Transverse colon (tissue), 4 donors: Measurements from ENCODE around the gene ACSL6. TPM values are rescaled to one million over a fixed set of nuclear protein-coding genes. Genes with fewer than 3 reads are reported as not detected.

Source experiments
- DNase-seq: peaks from one replicate; pipeline ENCODE4 v3.0.0-alpha.2; 2019
- H3K27ac ChIP-seq, 4 donors: fragments of 200-600 bp; sonication (generic); 2 replicates each; pipeline ENCODE4 v1.5.1; 2016 to 2018; ENCODE audit warnings: inconsistent platforms in 4 of 4
- H3K27me3 ChIP-seq: fragments of 200-600 bp; sonication (generic); 2 replicates; pipeline ENCODE4 v1.5.1; 2017; ENCODE audit warnings: inconsistent platforms
- H3K36me3 ChIP-seq, 4 donors: fragments of 200-600 bp; sonication (generic); 2 replicates each; pipeline ENCODE4 v1.5.1; 2017 to 2019; ENCODE audit warnings: inconsistent platforms in 4 of 4
- H3K4me1 ChIP-seq, 4 donors: fragments of 200-600 bp; sonication (generic); 2 replicates each; pipeline ENCODE4 v1.5.1; 2017 to 2020; ENCODE audit warnings: inconsistent platforms in 4 of 4
- H3K4me3 ChIP-seq, 4 donors: fragments of 200-600 bp; sonication (generic); 1 replicate in 1 of 4; 2 replicates in 3 of 4; pipeline versions ENCODE4 v1.5.1 to v1.6.1; 2017 to 2019; ENCODE audit warnings: inconsistent platforms in 4 of 4
- H3K9me3 ChIP-seq, 2 donors: fragments of 200-600 bp; sonication (generic); 2 replicates each; pipeline ENCODE4 v1.5.1; 2017 to 2019; ENCODE audit warnings: inconsistent platforms in 2 of 2
- EP300 ChIP-seq: sonication (generic); formaldehyde crosslinking; IDR thresholded peaks from one replicate; pipeline ENCODE4 v1.6.1; 2017; ENCODE audit warnings: antibody characterized with exemption, low read depth
- POLR2A ChIP-seq: fragments of 450-650 bp; IDR thresholded peaks from one replicate; pipeline ENCODE4 v1.6.1; 2016; ENCODE audit warnings: antibody characterized with exemption, mild to moderate bottlenecking, moderate library complexity
- POLR2AphosphoS5 ChIP-seq, 3 donors: sonication (generic); formaldehyde crosslinking; IDR thresholded peaks; one replicate each; pipeline ENCODE4 v1.6.1; 2016; ENCODE audit warnings: antibody characterized with exemption in 3 of 3
- WGBS, 2 donors: methylation state at CpG; one replicate each; pipeline ENCODE4 v1.1.5; 2018; ENCODE audit warnings: low coverage in 1 of 2; 5-methylcytosine and 5-hydroxymethylcytosine counted together
- in situ Hi-C, 4 donors: fragments of 200-750 bp; cut with MboI; loops; one replicate each; pipeline versions ENCODE4 v1.15.0 to v1.15.1; 2017; ENCODE audit warnings: low sequenced_read_pairs in 3 of 4, low pct_ligation_motif_present in 1 of 4, low pct_unique_long_range_greater_than_20kb in 1 of 4
- intact Hi-C: fragments of 100-400 bp; cut with DNase I; formaldehyde crosslinking; loops from one replicate; pipeline ENCODE4 v1.15.1; 2023; ENCODE audit warnings: low total_unique reads
- total RNA-seq, 4 donors: library from RNA; depleted of rRNA; stranded (reverse); fragments of >200 nt; gene quantifications; one replicate each; pipeline ENCODE4 v1.1.0, GENCODE V29; 2016
- TF ChIP-seq, protein P1 (sequence below), 5 experiments: fragments of 200-600 bp in 3 of 5; fragments of 450-650 bp in 2 of 5; sonication (generic) in 3 of 5; IDR thresholded peaks; 1 replicate in 2 of 5; 2 replicates in 3 of 5; pipeline ENCODE4 v1.5.1; 2016 to 2017; ENCODE audit warnings: antibody characterized with exemption in 5 of 5, inconsistent platforms in 3 of 5, mild to moderate bottlenecking in 2 of 5, moderate library complexity in 1 of 5

The ACSL6 gene
- total RNA-seq, 4 donors from 2014 or later, result 0.41 to 0.64 TPM; not detected in 2

DNA sequence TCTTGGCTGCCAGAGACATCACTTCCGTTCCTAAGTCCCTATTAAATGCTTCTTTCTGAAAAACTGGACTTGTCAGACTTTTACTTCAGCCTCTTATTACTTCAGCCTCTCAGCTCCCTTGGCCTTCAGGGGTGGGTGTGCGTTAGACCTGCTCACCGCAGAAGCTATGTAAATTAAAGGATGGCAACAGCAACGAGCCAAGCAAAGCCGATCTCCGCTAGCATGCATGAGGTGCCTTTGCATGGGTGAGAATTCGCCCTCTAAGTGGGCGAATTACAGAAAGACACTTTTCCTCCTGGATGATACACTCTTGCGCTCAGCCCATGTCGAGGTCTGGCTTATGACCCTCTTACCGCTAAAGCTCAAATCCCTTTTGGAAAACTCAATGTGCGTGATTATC is 38.1 kb upstream of the ACSL6 start:
- H3K36me3 ChIP-seq, result no peaks in the 10 kb centered on the region
- in situ Hi-C loops (no loop called here), intact Hi-C loops (no loop called here)
- no peaks in the 10 kb centered on the region for H3K9me3 ChIP-seq
- no peaks in the 10 kb centered on the region for H3K27me3 ChIP-seq
- TF ChIP-seq POLR2AphosphoS5 (IDR thresholded peaks at IDR 0.05), result no peak
- TF ChIP-seq EP300, result no peak
- TF ChIP-seq POLR2A, result no peak
- TF ChIP-seq, protein P1, sequence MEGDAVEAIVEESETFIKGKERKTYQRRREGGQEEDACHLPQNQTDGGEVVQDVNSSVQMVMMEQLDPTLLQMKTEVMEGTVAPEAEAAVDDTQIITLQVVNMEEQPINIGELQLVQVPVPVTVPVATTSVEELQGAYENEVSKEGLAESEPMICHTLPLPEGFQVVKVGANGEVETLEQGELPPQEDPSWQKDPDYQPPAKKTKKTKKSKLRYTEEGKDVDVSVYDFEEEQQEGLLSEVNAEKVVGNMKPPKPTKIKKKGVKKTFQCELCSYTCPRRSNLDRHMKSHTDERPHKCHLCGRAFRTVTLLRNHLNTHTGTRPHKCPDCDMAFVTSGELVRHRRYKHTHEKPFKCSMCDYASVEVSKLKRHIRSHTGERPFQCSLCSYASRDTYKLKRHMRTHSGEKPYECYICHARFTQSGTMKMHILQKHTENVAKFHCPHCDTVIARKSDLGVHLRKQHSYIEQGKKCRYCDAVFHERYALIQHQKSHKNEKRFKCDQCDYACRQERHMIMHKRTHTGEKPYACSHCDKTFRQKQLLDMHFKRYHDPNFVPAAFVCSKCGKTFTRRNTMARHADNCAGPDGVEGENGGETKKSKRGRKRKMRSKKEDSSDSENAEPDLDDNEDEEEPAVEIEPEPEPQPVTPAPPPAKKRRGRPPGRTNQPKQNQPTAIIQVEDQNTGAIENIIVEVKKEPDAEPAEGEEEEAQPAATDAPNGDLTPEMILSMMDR (IDR thresholded peaks at IDR 0.05), result no peak
- 93% methylated on average over 12 of the region's 12 CpGs; no CpG with 5 or more reads in 1 of the 2 donors for WGBS, 2 donors
- H3K4me3 ChIP-seq, result no peak overlapping the region
- no peak overlapping the region for H3K27ac ChIP-seq
- no peak for DNase-seq
- no peaks in the 10 kb centered on the region for H3K4me1 ChIP-seq

DNA sequence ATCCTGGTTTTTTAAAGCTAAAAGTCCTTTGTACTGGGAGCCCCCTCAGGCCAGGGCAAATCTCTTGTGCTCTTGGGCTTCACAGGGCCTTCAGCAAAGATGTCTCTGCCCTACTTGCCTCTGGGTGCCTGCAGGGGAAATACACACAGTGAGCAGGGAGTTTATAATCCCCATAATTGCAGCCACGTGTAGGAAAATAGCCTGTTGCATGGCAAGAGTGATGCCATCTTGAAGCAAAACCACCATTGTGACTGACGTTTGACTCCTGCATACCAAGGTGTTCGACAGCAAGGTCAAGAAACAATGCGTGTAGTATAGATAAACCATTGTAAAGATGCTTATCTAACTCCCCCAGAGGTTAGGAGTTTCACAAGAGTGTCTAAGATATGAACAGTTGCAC is 37.6 kb upstream of the ACSL6 start:
- Histone ChIP-seq H3K27me3 (no peaks in the 10 kb centered on the region), H3K27ac (no peak overlapping the region), H3K9me3 (no peaks in the 10 kb centered on the region), H3K36me3 (no peaks in the 10 kb centered on the region), H3K4me1 (no peaks in the 10 kb centered on the region), H3K4me3 (no peak overlapping the region)
- TF ChIP-seq POLR2AphosphoS5 (IDR thresholded peaks at IDR 0.05) (no peak), POLR2A (no peak), EP300 (no peak)
- TF ChIP-seq, protein P1 (IDR thresholded peaks at IDR 0.05), result no peak
- WGBS, 2 donors, result 41 to 59% methylated on average over 4 of the region's 4 CpGs
- intact Hi-C loops, result no loop called here
- DNase-seq, result no peak
- in situ Hi-C loops, result no loop called here

DNA sequence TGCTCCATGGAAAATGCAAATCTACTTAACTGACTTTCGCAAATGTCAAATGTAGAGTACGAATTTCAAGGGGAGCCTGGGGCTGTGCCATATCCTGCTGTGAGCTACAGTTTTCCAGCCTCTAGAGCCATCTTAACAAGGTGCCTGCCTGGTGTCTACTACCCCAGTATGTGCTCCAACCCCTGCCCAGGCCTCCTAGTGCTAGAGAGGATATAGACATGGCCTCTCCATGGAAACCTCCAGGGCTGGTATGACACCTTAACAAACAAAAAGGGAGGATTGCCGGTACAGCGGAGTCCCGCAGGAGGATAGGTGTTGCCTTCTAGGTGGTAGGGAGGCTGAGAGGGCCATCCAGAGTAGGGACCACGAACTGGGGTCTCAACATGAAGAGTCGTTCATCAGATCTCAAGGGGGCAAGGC is 35.4 kb upstream of the ACSL6 start:
- intact Hi-C loops, result no loop called here
- no peak for DNase-seq

DNA sequence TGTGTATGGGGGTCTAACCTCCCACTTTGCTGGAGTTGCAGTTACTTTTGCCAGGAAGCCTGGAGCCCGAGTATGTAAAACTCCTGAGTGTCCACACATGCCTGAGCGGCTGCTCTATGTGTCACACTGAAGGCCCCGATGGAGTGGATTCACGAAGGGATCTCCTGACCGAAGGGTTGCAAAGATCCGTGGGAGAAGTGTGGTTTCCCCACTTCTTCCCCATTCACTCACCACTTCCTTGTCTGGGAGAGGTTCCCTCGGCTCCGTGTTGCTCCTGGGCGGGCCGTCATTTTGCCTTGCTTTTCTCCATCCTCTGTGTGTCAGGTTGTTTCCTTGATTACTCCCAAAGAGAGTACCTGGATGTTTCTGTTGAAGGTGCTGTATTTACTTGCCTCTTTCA is 32.7 kb upstream of the ACSL6 start:
- no peak overlapping the region for H3K4me3 ChIP-seq
- H3K27me3 ChIP-seq, result peaks cover 3% of the 10 kb centered on the region
- 67 to 69% methylated on average over 1 to 10 of the region's 10 CpGs for WGBS, 2 donors
- in situ Hi-C loops, result no loop called here
- TF ChIP-seq POLR2AphosphoS5 (IDR thresholded peaks at IDR 0.05) (no peak), EP300 (no peak), POLR2A (no peak)
- TF ChIP-seq, protein P1 (IDR thresholded peaks at IDR 0.05), result no peak
- intact Hi-C loops, result no loop called here
- no peak overlapping the region for H3K27ac ChIP-seq
- no peak for DNase-seq
- H3K36me3 ChIP-seq, result no peaks in the 10 kb centered on the region
- H3K4me1 ChIP-seq, result no peaks in the 10 kb centered on the region
- H3K9me3 ChIP-seq, result no peaks in the 10 kb centered on the region

More for the DNA sequence above, 35.4 kb upstream of the ACSL6 start:
- Histone ChIP-seq H3K27ac (no peak overlapping the region), H3K9me3 (no peaks in the 10 kb centered on the region), H3K27me3 (peaks cover 3% of the 10 kb centered on the region), H3K4me3 (no peak overlapping the region), H3K36me3 (no peaks in the 10 kb centered on the region), H3K4me1 (no peaks in the 10 kb centered on the region)
- 87 to 89% methylated on average over 3 to 7 of the region's 7 CpGs for WGBS, 2 donors
- TF ChIP-seq POLR2AphosphoS5 (IDR thresholded peaks at IDR 0.05) (no peak), EP300 (no peak), POLR2A (no peak)
- TF ChIP-seq, protein P1 (IDR thresholded peaks at IDR 0.05), result no peak
- in situ Hi-C loops, result no loop called here
